ENCODE results near the gene RAB21. TPM values are rescaled to one million over a fixed set of nuclear protein-coding genes. Genes with fewer than 3 reads are reported as not detected.
"Not testable (repeated sequence)": the region's sequence is repeated elsewhere in the genome, so short reads cannot be mapped to it uniquely, and the experiment has no call there.

Gene RAB21
- total RNA-seq, 1 experiment from 2014 or later, result 53.0 TPM

DNA sequence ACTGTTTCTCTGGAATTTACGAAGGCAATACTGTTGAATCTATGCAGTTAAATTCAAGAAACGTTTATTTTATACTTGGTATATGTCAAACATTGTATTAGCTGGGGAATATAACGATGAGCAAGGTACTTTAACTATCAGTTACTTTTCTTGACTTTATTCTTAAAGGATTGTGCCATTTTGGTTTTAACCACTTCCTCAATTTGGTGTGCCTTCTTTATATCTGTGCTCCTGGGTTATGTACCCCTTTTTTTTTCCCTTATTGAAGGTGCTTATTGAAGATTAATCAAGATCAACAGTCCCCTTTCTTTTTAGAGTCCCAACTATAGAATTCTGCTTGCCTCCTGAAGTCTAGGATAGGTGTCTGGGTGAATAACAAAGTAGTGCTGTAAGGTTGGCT is 5.8 kb downstream of the RAB21 start:
- H2BK120ac ChIP-seq (ENCODE audit: low read depth, low read length, poor library complexity, severe bottlenecking), result no peak overlapping the region
- no peak overlapping the region for H3K56ac ChIP-seq (ENCODE audit: insufficient read length, low read depth, low read length)
- no peak overlapping the region for H2AK5ac ChIP-seq (ENCODE audit: insufficient read length, low read length)
- peaks cover 22% of the 10 kb centered on the region for H3K79me1 ChIP-seq (ENCODE audit: insufficient read depth, low read depth, low read length, poor library complexity, severe bottlenecking)
- no peak overlapping the region for H4K5ac ChIP-seq (ENCODE audit: insufficient read length, low read depth, low read length)
- Mint-ChIP-seq H3K4me3 (no peak overlapping the region), H3K36me3 (ENCODE audit: insufficient read depth in 1 of 3, low read depth in 3 of 3) (peaks cover 22 to 27% (median 22%) of the 10 kb centered on the region in 3 experiments), H3K27ac (no peak overlapping the region), H3K9me3 (peaks cover 2 to 3% of the 10 kb centered on the region in 2 experiments; a peak in 3 of 5 replicates), H3K27me3 (ENCODE audit: low read depth) (no peaks in the 10 kb centered on the region), H3K4me1 (peaks cover 26 to 35% of the 10 kb centered on the region in 2 experiments)
- no peak overlapping the region for H3K14ac ChIP-seq (ENCODE audit: insufficient read depth, low read length)
- WGBS (ENCODE audit: extremely low coverage, insufficient read length, low lambda C conversion rate), result no CpG with 5 or more reads among the region's 3 CpGs
- H3K27me3 ChIP-seq (ENCODE audit: insufficient read depth, low read length), result no peaks in the 10 kb centered on the region
- H2AFZ ChIP-seq (ENCODE audit: low read length), result no peak overlapping the region
- H3K79me2 ChIP-seq (ENCODE audit: insufficient read depth, low read length), result peaks cover 40% of the 10 kb centered on the region; the same call in 1 of the 2 replicates
- no peaks in the 10 kb centered on the region for H4K20me1 ChIP-seq (ENCODE audit: control insufficient read depth, insufficient read depth, insufficient read length)
- no peak overlapping the region for H2BK15ac ChIP-seq (ENCODE audit: low read depth, low read length)
- no peak overlapping the region for H3K9ac ChIP-seq (ENCODE audit: extremely low read depth, insufficient read length, low read length)
- no peaks in the 10 kb centered on the region for H3K9me3 ChIP-seq (ENCODE audit: control insufficient read depth, low read depth, low read length)
- no peak for DNase-seq
- H3K23me2 ChIP-seq (ENCODE audit: insufficient read length, low read depth, low read length, poor library complexity, severe bottlenecking), result peaks cover 5% of the 10 kb centered on the region
- H2BK5ac ChIP-seq (ENCODE audit: insufficient read length, low read length), result no peak overlapping the region
- H4K8ac ChIP-seq (replicated peaks; ENCODE audit: insufficient read length, low read depth, low read length), result no peak overlapping the region
- no peak overlapping the region for H2BK20ac ChIP-seq (ENCODE audit: low read depth, low read length, poor library complexity, severe bottlenecking)
- no peak overlapping the region for H4K91ac ChIP-seq (ENCODE audit: insufficient read length, low read depth, low read length)
- no peak overlapping the region for H3T11ph ChIP-seq (ENCODE audit: low read length)
- TF ChIP-seq, protein P1, sequence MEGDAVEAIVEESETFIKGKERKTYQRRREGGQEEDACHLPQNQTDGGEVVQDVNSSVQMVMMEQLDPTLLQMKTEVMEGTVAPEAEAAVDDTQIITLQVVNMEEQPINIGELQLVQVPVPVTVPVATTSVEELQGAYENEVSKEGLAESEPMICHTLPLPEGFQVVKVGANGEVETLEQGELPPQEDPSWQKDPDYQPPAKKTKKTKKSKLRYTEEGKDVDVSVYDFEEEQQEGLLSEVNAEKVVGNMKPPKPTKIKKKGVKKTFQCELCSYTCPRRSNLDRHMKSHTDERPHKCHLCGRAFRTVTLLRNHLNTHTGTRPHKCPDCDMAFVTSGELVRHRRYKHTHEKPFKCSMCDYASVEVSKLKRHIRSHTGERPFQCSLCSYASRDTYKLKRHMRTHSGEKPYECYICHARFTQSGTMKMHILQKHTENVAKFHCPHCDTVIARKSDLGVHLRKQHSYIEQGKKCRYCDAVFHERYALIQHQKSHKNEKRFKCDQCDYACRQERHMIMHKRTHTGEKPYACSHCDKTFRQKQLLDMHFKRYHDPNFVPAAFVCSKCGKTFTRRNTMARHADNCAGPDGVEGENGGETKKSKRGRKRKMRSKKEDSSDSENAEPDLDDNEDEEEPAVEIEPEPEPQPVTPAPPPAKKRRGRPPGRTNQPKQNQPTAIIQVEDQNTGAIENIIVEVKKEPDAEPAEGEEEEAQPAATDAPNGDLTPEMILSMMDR (conservative IDR thresholded peaks at IDR 0.05), result no peak
- no peak overlapping the region for H3K4ac ChIP-seq (ENCODE audit: low read depth, low read length)
- H3K4me2 ChIP-seq (ENCODE audit: insufficient read depth, insufficient read length, low read length), result no peak overlapping the region
- H3K18ac ChIP-seq (ENCODE audit: insufficient read length, low read depth, low read length), result no peak overlapping the region
- no peaks in the 10 kb centered on the region; the same call in 1 of the 2 replicates for H3K4me1 ChIP-seq (ENCODE audit: insufficient read depth, low read length)
- no peak overlapping the region for H3K23ac ChIP-seq (ENCODE audit: insufficient read length, low read depth, low read length)
- no peak overlapping the region for H2BK12ac ChIP-seq (ENCODE audit: insufficient read length, low read depth, low read length)
- H3K27ac ChIP-seq (ENCODE audit: insufficient read length, low read depth, low read length), result no peak overlapping the region

DNA sequence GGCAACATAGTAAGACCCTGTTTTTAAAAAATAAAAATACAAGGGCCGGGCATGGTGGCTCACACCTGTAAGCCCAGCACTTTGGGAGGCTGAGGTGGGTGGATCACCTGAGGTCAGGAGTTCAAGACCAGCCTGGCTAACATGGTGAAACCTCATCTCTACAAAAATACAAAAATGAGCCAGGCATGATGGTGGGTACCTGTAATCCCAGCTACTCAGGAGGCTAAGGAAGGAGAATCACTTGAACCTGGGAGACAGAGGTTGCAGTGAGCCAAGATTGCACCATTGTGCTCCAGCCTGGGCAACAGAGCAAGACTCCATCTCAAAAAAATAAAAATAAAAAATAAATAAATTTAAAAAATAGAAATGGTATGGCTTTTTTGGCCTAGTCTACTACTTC is 6.7 kb downstream of the RAB21 start:
- H3K27me3 Mint-ChIP-seq (ENCODE audit: low read depth); H3K27ac ChIP-seq (ENCODE audit: insufficient read length, low read depth, low read length); H2BK120ac ChIP-seq (ENCODE audit: low read depth, low read length, poor library complexity, severe bottlenecking); H4K91ac ChIP-seq (ENCODE audit: insufficient read length, low read depth, low read length); H3K4ac ChIP-seq (ENCODE audit: low read depth, low read length); H3K4me2 ChIP-seq (ENCODE audit: insufficient read depth, insufficient read length, low read length); H4K5ac ChIP-seq (ENCODE audit: insufficient read length, low read depth, low read length); H3K18ac ChIP-seq (ENCODE audit: insufficient read length, low read depth, low read length); H3K14ac ChIP-seq (ENCODE audit: insufficient read depth, low read length); H2BK12ac ChIP-seq (ENCODE audit: insufficient read length, low read depth, low read length); H2BK5ac ChIP-seq (ENCODE audit: insufficient read length, low read length); H3K4me1 ChIP-seq (ENCODE audit: insufficient read depth, low read length); H3K23ac ChIP-seq (ENCODE audit: insufficient read length, low read depth, low read length); H2BK15ac ChIP-seq (ENCODE audit: low read depth, low read length); H3K9me3 Mint-ChIP-seq; H2AK5ac ChIP-seq (ENCODE audit: insufficient read length, low read length); H3K9me3 ChIP-seq (ENCODE audit: control insufficient read depth, low read depth, low read length); DNase-seq; H3K4me3 Mint-ChIP-seq; H3K27ac Mint-ChIP-seq; H4K20me1 ChIP-seq (ENCODE audit: control insufficient read depth, insufficient read depth, insufficient read length); H2BK20ac ChIP-seq (ENCODE audit: low read depth, low read length, poor library complexity, severe bottlenecking); H3K9ac ChIP-seq (ENCODE audit: extremely low read depth, insufficient read length, low read length); H3T11ph ChIP-seq (ENCODE audit: low read length); H3K56ac ChIP-seq (ENCODE audit: insufficient read length, low read depth, low read length); H3K23me2 ChIP-seq (ENCODE audit: insufficient read length, low read depth, low read length, poor library complexity, severe bottlenecking); H3K27me3 ChIP-seq (ENCODE audit: insufficient read depth, low read length); H4K8ac ChIP-seq (replicated peaks; ENCODE audit: insufficient read length, low read depth, low read length); H2AFZ ChIP-seq (ENCODE audit: low read length): not testable (repeated sequence)
- H3K79me1 ChIP-seq (ENCODE audit: insufficient read depth, low read depth, low read length, poor library complexity, severe bottlenecking), result peaks cover 17% of the 10 kb centered on the region
- H3K79me2 ChIP-seq (ENCODE audit: insufficient read depth, low read length), result peaks cover 34% of the 10 kb centered on the region; the same call in 1 of the 2 replicates
- H3K36me3 Mint-ChIP-seq (ENCODE audit: insufficient read depth in 1 of 3, low read depth in 3 of 3), result peaks cover 22 to 27% (median 22%) of the 10 kb centered on the region in 3 experiments
- H3K4me1 Mint-ChIP-seq, result peaks cover 22 to 27% of the 10 kb centered on the region in 2 experiments
- WGBS (ENCODE audit: extremely low coverage, insufficient read length, low lambda C conversion rate), result no CpG with 5 or more reads among the region's 1 CpG

All from H9 (cell line).